ENCODE data around the gene SYNE3. TPM values are rescaled to one million over a fixed set of nuclear protein-coding genes. Genes with fewer than 3 reads are reported as not detected.

The SYNE3 gene
- total RNA-seq, 1 experiment from 2014 or later = 6.2 TPM

DNA sequence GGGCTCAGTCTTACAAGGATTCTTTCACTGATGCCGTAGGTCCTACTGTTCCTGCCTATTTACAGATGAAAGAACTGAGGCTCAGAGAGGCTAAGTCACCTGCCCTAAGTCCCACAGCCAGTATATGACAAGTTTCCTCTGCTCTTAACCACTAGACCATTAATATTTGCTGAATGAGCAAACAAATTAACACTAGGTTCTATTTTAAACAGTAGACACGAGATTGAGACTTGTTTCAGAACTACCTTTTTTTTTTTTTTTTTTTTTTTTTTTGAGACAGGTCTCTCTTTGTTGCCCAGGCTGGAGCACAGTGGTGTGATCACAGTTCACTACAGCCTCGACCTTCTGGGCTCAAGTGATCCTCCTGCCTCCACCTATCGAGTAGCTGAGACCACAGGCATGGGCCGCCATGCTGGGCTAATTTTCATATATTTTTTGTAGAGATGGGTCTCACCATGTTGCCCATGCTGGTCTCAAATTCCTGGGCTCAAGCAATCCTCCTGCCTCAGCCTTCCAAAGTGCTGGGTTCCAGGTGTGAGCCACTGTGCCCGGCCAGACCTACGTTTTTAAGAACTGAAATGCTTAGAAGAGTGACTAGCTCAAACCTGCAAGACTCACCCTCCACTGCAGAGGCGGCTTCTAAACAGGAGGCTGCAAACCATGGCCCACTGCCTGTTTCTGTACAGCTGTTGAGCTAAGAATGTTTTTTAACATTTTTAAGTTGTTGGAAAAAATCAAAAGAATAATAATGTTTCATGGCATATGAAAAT, 12.9 kb downstream of the SYNE3 start:
- intact Hi-C loops (cut with micrococcal nuclease; ENCODE audit: unreplicated experiment) (no loop called here), in situ Hi-C loops (cut with HindIII; ENCODE audit: low pct_unique_long_range_greater_than_20kb, low sequenced_read_pairs) (no loop called here)
- H3K36me3 ChIP-seq (ENCODE audit: control insufficient read depth, insufficient read depth, low read length) = no peaks in the 10 kb centered on the region
- DNase-seq (ENCODE audit: low read depth, low spot score) = no peak
- BruUV-seq (replicated peaks) = no TSS peak
- H3K27ac ChIP-seq (ENCODE audit: low read length) = no peak overlapping the region; the same call in 1 of the 2 replicates
- ATAC-seq = no peak
- POLR2A ChIA-PET = no interaction called here
- CTCF ChIA-PET = no interaction called here
- H3K4me3 ChIP-seq (ENCODE audit: low read depth in 2 of 2, low read length in 2 of 2) = no peak overlapping the region
- H3K27me3 ChIP-seq (ENCODE audit: control insufficient read depth, insufficient read depth, low read length) = no peaks in the 10 kb centered on the region
- no peaks in the 10 kb centered on the region for H3K9me3 ChIP-seq (ENCODE audit: control insufficient read depth, insufficient read depth, low read depth, low read length)
- TF ChIP-seq POLR2AphosphoS5 (IDR thresholded peaks at IDR 0.05; ENCODE audit: low read depth, low read length) = no peak
- TF ChIP-seq TCF7L2 (IDR thresholded peaks at IDR 0.05; ENCODE audit: low read depth, low read length) = no peak
- TF ChIP-seq SIN3A (IDR thresholded peaks at IDR 0.05; ENCODE audit: borderline replicate concordance, insufficient read depth, low read depth, low read length) = no peak
- TF ChIP-seq CTCF (IDR thresholded peaks at IDR 0.05) = no peak
- TF ChIP-seq REST (IDR thresholded peaks at IDR 0.05; ENCODE audit: insufficient read depth in 1 of 2, low read depth in 2 of 2, low read length in 1 of 2) = no peak
- H3K4me1 ChIP-seq (ENCODE audit: control insufficient read depth, insufficient read depth, low read length) = peaks cover 23% of the 10 kb centered on the region

DNA sequence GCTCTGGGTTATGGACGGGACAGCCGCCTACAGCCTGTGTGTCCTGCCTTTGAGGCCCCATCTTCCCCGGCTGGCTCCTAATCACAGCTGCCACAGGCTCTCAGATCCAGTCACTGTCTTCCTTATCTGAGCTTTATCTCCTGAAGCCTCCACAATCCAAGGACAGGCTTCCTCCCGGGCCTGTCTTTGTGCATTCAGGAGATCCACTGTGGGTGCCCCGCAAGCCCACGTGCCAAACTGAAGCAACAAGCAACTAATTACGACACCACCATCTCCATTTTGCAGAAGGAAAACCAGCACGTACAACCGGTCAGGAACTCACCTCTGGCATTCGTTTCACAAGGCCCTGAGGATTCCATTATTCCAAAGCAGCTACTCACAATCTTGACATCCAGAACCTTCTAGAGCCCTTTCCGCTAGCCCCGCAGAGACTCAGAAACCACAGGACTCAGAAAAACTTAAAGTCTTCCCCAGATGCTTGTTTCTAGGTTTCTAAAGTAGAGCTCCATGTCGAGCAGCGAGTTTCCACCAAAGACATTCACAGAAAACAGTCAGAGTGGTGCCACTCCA, 14.0 kb downstream of the SYNE3 start:
- Histone ChIP-seq H3K9me3 (ENCODE audit: control insufficient read depth, insufficient read depth, low read depth, low read length) (no peaks in the 10 kb centered on the region), H3K36me3 (ENCODE audit: control insufficient read depth, insufficient read depth, low read length) (no peaks in the 10 kb centered on the region), H3K4me3 (ENCODE audit: low read depth in 2 of 2, low read length in 2 of 2) (no peak overlapping the region), H3K27me3 (ENCODE audit: control insufficient read depth, insufficient read depth, low read length) (no peaks in the 10 kb centered on the region), H3K27ac (ENCODE audit: low read length) (peak overlapping the region; percentile 34; the same call in 1 of the 2 replicates), H3K4me1 (ENCODE audit: control insufficient read depth, insufficient read depth, low read length) (peaks cover 27% of the 10 kb centered on the region)
- in situ Hi-C loops (cut with HindIII; ENCODE audit: low pct_unique_long_range_greater_than_20kb, low sequenced_read_pairs) = no loop called here
- ATAC-seq (no peak), DNase-seq (ENCODE audit: low read depth, low spot score) (no peak)
- intact Hi-C loops (cut with micrococcal nuclease; ENCODE audit: unreplicated experiment) = no loop called here
- ChIA-PET CTCF (interaction anchor here (0.6 kb wide), 1 partner anchor 14 kb away, joined by 3 read pairs; the partner anchor contains the start of gene SYNE3), POLR2A (interaction anchor here (1.2 kb wide), 1 partner anchor 38 kb away, joined by 8 read pairs; no protein-coding TSS in a partner anchor)
- TF ChIP-seq SIN3A (IDR thresholded peaks at IDR 0.05; ENCODE audit: borderline replicate concordance, insufficient read depth, low read depth, low read length) (no peak), POLR2AphosphoS5 (IDR thresholded peaks at IDR 0.05; ENCODE audit: low read depth, low read length) (no peak), CTCF (IDR thresholded peaks at IDR 0.05) (no peak), TCF7L2 (IDR thresholded peaks at IDR 0.05; ENCODE audit: low read depth, low read length) (no peak), REST (IDR thresholded peaks at IDR 0.05; ENCODE audit: insufficient read depth in 1 of 2, low read depth in 2 of 2, low read length in 1 of 2) (no peak)
- no TSS peak for BruUV-seq (replicated peaks)
